GM18511 (cell line): ENCODE data around the gene CXorf51B.
"Not testable (repeated sequence)": the region's sequence is repeated elsewhere in the genome, so short reads cannot be mapped to it uniquely, and the experiment has no call there.

Experiments
- ATAC-seq: cut with Tn5 transposase; IDR thresholded peaks from one replicate; pipeline ENCODE4 v1.9.1; 2021; ENCODE audit warnings: mild to moderate bottlenecking, moderate library complexity; ENCODE audit not compliant: unreplicated experiment

CXorf51B gene

DNA sequence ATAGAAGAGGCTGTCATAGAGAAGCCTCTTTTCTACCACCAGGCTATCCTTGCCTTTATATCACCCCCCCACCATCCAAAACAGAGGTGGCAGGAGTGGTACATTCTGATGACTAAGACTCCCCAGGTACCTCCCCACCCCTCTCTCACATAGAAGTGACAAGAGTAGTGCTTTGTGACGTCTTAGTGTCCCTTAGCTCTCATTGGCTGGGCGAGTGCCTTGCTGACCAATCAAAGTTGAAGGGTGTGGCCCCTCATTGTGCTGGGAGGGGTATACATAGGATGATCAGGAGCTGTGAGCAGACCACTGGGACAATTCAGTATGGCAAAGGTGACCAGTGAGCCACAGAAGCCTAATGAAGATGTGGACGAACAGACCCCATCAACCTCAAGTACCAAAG is at the start of gene CXorf51B:
Gene CXorf51B (plus strand): TSS at position 301 of the 400 bp plus-strand sequence. CDS start 21 bp downstream, at position 322.
- ATAC-seq = not testable (repeated sequence)

DNA sequence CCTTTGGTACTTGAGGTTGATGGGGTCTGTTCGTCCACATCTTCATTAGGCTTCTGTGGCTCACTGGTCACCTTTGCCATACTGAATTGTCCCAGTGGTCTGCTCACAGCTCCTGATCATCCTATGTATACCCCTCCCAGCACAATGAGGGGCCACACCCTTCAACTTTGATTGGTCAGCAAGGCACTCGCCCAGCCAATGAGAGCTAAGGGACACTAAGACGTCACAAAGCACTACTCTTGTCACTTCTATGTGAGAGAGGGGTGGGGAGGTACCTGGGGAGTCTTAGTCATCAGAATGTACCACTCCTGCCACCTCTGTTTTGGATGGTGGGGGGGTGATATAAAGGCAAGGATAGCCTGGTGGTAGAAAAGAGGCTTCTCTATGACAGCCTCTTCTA is 5.1 kb downstream of the CXorf51B start, which contains the start of gene CXorf51A:
Gene CXorf51A (minus strand): TSS at position 101 of the 400 bp plus-strand sequence. CDS start 21 bp downstream, at position 80.
- not testable (repeated sequence) for ATAC-seq

DNA sequence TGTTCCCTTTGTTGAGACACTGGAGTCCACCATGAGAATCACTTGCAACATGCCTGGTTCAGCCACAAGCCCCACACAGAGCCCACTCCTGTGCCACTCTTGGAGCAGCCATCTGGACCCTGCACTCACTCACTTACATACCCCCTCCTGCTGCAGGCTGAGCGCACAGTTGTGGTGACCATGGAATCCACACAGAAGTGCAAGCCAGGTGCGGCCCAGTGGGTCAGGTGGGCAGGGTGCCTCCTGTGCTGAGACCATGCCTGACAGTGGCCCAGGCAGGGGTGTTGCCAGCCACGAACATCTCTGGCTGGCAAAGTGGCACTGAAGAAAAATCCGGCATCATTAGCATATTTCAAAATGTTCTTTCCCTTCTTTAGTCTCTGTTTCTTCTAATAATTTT is 22.4 kb downstream of the CXorf51B start:
- ATAC-seq = no peak

DNA sequence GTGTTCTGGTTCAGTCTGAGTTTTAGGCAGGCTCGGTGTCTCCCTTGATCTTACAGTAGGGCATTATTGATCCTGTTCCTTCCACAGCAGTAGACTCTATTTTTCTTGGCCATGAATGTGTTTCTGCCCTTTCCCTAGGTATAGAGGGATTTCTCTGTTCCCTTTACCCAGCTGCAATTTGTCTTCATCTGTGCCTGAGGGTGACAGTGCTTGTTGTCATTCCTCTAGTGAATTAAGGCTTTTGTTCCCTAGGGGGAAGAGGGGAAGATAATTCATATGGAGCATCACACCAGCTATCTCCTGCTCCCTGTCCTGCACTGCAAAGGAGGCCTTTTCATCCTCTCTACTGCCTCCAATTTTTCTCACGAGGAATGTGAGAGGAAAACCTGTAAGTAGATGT is 44.7 kb downstream of the CXorf51B start:
- ATAC-seq = no peak
